ENCODE data around the gene KERA. TPM values are rescaled to one million over a fixed set of nuclear protein-coding genes. Genes with fewer than 3 reads are reported as not detected.

Gene KERA
- total and polyA plus RNA-seq, 9 of the 15 experiments (the other 6 are each of a cell fraction or from before 2014, with no cell fraction given), result not detected

- H3K9me3 ChIP-seq (replicated peaks; ENCODE audit: control insufficient read depth, insufficient read depth, low read depth, low read length), result 0 out of 2 replicates have a peak, but pooled peaks cover 4% of the 10 kb centered on the region
- no peaks in the 10 kb centered on the region for H3K79me2 ChIP-seq (ENCODE audit: control insufficient read depth, insufficient read depth, low read length)
- CTCF ChIA-PET (ENCODE audit: low intra/inter-chr PET ratio), result no interaction called here
- in situ Hi-C loops (cut with MboI), result no loop called here
- intact Hi-C loops (cut with micrococcal nuclease), result no loop called here
- H3K4me3 ChIP-seq, result no peak overlapping the region
- no TSS peak for BruUV-seq (replicated peaks)
- no peaks in the 10 kb centered on the region for H4K20me1 ChIP-seq (replicated peaks; ENCODE audit: control insufficient read depth, insufficient read depth, low read length)
- no peaks in the 10 kb centered on the region for H3K27me3 ChIP-seq (ENCODE audit: control insufficient read depth in 2 of 2, insufficient read depth in 2 of 2, low read length in 2 of 2)
- no peak for FAIRE-seq
- POLR2A ChIA-PET, result no interaction called here
- no peak for ATAC-seq
- no peaks in the 10 kb centered on the region for H3K4me1 ChIP-seq (replicated peaks in 1 of 2; ENCODE audit: control insufficient read depth in 2 of 2, insufficient read depth in 2 of 2, low read length in 2 of 2)
- no peaks in the 10 kb centered on the region for H3K9me1 ChIP-seq (ENCODE audit: control insufficient read depth, insufficient read depth, low read length)
- no peak for DNase-seq (ENCODE audit: extremely low read depth in 1 of 4, low spot score in 3 of 4)
- no peak overlapping the region for H3K27ac ChIP-seq (ENCODE audit: extremely low read depth, low read depth, low read length)
- H2AFZ ChIP-seq (ENCODE audit: low read depth, low read length), result no peak overlapping the region
- 2% methylated on average over 5 of the region's 5 CpGs for WGBS (ENCODE audit: insufficient coverage, low coverage, missing lambda C conversion rate)
- no peak overlapping the region for H3K4me2 ChIP-seq (ENCODE audit: insufficient read depth, low read length)
- TF ChIP-seq IRF2 (CRISPR knock-in tag; IDR thresholded peaks at IDR 0.05) (no peak), HBP1 (CRISPR knock-in tag; IDR thresholded peaks at IDR 0.05) (no peak)
- no peaks in the 10 kb centered on the region for H3K36me3 ChIP-seq (ENCODE audit: control insufficient read depth, insufficient read depth, low read length)
- H3K9ac ChIP-seq (ENCODE audit: insufficient read depth in 1 of 2, low read depth in 2 of 2, low read length in 2 of 2), result no peak overlapping the region
Measured at GRCh38 chr12:91017511-91018263, 40.1 kb downstream of the KERA start.

GRCh38 chr12:91017043-91017442 lies 40.8 kb downstream of the KERA start:
- Histone ChIP-seq H3K9me1 (ENCODE audit: control insufficient read depth, insufficient read depth, low read length) (no peaks in the 10 kb centered on the region), H4K20me1 (replicated peaks; ENCODE audit: control insufficient read depth, insufficient read depth, low read length) (no peaks in the 10 kb centered on the region), H2AFZ (ENCODE audit: low read depth, low read length) (no peak overlapping the region), H3K4me3 (no peak overlapping the region), H3K27me3 (ENCODE audit: control insufficient read depth in 2 of 2, insufficient read depth in 2 of 2, low read length in 2 of 2) (no peaks in the 10 kb centered on the region), H3K27ac (ENCODE audit: extremely low read depth, low read depth, low read length) (no peak overlapping the region), H3K36me3 (ENCODE audit: control insufficient read depth, insufficient read depth, low read length) (no peaks in the 10 kb centered on the region), H3K9me3 (replicated peaks; ENCODE audit: control insufficient read depth, insufficient read depth, low read depth, low read length) (0 out of 2 replicates have a peak, but pooled peaks cover 4% of the 10 kb centered on the region), H3K9ac (ENCODE audit: insufficient read depth in 1 of 2, low read depth in 2 of 2, low read length in 2 of 2) (no peak overlapping the region), H3K4me1 (replicated peaks in 1 of 2; ENCODE audit: control insufficient read depth in 2 of 2, insufficient read depth in 2 of 2, low read length in 2 of 2) (no peaks in the 10 kb centered on the region), H3K79me2 (ENCODE audit: control insufficient read depth, insufficient read depth, low read length) (no peaks in the 10 kb centered on the region), H3K4me2 (ENCODE audit: insufficient read depth, low read length) (no peak overlapping the region)
- no TSS peak for BruUV-seq (replicated peaks)
- in situ Hi-C loops (cut with MboI), result no loop called here
- no peak for ATAC-seq
- intact Hi-C loops (cut with micrococcal nuclease), result no loop called here
- ChIA-PET POLR2A (no interaction called here), CTCF (ENCODE audit: low intra/inter-chr PET ratio) (no interaction called here)
- FAIRE-seq, result no peak
- no peak for DNase-seq (ENCODE audit: extremely low read depth in 1 of 4, low spot score in 3 of 4)
- 5% methylated on average over 1 of the region's 1 CpG for WGBS (ENCODE audit: insufficient coverage, low coverage, missing lambda C conversion rate)
- no peak for TF ChIP-seq PRPF4 (IDR thresholded peaks at IDR 0.05; ENCODE audit: insufficient read depth, low read depth, low read length, poor library complexity, severe bottlenecking)
- TF ChIP-seq NFIC (IDR thresholded peaks at IDR 0.05), result no peak
- no peak for TF ChIP-seq TSC22D4 (tag; IDR thresholded peaks at IDR 0.05)
- no peak for TF ChIP-seq IRF1 (CRISPR knock-in tag; IDR thresholded peaks at IDR 0.05; ENCODE audit: borderline replicate concordance)
- no peak for TF ChIP-seq HMGN3 (IDR thresholded peaks at IDR 0.05; ENCODE audit: borderline replicate concordance, extremely low read depth, insufficient read length, low read depth, low read length)
- no peak for TF ChIP-seq TSHZ1 (CRISPR knock-in tag; IDR thresholded peaks at IDR 0.05)
- no peak for TF ChIP-seq RBFOX2 (IDR thresholded peaks at IDR 0.05; ENCODE audit: low read depth, low read length)
